Measurements from ENCODE around the gene SCN10A. TPM values are rescaled to one million over a fixed set of nuclear protein-coding genes. Genes with fewer than 3 reads are reported as not detected.

SCN10A gene
- total and polyA plus RNA-seq, 2 experiments from 2014 or later = 0.03 TPM; not detected in 1

DNA sequence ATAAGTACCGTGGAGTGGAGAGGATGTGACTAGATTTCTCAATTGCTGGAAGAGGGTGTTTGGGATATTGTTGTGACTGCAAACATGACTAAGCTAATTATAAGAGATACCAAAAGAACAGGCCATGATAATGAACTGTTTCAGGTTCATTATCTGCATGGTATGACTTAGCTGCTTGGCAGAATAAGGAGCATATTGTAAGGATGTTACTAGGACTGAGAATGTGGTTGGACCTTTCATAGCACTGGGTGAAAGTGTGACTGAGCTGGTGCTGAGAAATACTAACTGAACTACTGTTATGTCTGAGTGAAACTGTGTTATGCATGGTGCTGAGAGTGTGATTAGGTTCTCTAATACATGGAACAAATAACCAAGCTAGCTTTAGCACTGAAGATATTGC is 11.0 kb downstream of the SCN10A start (continued):
- TF ChIP-seq, protein P1, sequence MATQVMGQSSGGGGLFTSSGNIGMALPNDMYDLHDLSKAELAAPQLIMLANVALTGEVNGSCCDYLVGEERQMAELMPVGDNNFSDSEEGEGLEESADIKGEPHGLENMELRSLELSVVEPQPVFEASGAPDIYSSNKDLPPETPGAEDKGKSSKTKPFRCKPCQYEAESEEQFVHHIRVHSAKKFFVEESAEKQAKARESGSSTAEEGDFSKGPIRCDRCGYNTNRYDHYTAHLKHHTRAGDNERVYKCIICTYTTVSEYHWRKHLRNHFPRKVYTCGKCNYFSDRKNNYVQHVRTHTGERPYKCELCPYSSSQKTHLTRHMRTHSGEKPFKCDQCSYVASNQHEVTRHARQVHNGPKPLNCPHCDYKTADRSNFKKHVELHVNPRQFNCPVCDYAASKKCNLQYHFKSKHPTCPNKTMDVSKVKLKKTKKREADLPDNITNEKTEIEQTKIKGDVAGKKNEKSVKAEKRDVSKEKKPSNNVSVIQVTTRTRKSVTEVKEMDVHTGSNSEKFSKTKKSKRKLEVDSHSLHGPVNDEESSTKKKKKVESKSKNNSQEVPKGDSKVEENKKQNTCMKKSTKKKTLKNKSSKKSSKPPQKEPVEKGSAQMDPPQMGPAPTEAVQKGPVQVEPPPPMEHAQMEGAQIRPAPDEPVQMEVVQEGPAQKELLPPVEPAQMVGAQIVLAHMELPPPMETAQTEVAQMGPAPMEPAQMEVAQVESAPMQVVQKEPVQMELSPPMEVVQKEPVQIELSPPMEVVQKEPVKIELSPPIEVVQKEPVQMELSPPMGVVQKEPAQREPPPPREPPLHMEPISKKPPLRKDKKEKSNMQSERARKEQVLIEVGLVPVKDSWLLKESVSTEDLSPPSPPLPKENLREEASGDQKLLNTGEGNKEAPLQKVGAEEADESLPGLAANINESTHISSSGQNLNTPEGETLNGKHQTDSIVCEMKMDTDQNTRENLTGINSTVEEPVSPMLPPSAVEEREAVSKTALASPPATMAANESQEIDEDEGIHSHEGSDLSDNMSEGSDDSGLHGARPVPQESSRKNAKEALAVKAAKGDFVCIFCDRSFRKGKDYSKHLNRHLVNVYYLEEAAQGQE (IDR thresholded peaks at IDR 0.05; ENCODE audit: unreplicated experiment) = no peak
- TF ChIP-seq POLR2AphosphoS5 (IDR thresholded peaks at IDR 0.05; ENCODE audit: low read depth) (no peak), ZNF331 (CRISPR knock-in tag; IDR thresholded peaks at IDR 0.05; ENCODE audit: low read depth) (no peak), STAT1 (IDR thresholded peaks at IDR 0.05; ENCODE audit: unreplicated experiment) (no peak), CREB1 (CRISPR knock-in tag; IDR thresholded peaks at IDR 0.05; ENCODE audit: low read depth) (no peak), EZH2 (IDR thresholded peaks at IDR 0.05; ENCODE audit: low read depth, unreplicated experiment) (no peak)
- TF ChIP-seq, protein P2, sequence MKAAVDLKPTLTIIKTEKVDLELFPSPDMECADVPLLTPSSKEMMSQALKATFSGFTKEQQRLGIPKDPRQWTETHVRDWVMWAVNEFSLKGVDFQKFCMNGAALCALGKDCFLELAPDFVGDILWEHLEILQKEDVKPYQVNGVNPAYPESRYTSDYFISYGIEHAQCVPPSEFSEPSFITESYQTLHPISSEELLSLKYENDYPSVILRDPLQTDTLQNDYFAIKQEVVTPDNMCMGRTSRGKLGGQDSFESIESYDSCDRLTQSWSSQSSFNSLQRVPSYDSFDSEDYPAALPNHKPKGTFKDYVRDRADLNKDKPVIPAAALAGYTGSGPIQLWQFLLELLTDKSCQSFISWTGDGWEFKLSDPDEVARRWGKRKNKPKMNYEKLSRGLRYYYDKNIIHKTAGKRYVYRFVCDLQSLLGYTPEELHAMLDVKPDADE (IDR thresholded peaks at IDR 0.05) = no peak
- TF ChIP-seq, protein P3, sequence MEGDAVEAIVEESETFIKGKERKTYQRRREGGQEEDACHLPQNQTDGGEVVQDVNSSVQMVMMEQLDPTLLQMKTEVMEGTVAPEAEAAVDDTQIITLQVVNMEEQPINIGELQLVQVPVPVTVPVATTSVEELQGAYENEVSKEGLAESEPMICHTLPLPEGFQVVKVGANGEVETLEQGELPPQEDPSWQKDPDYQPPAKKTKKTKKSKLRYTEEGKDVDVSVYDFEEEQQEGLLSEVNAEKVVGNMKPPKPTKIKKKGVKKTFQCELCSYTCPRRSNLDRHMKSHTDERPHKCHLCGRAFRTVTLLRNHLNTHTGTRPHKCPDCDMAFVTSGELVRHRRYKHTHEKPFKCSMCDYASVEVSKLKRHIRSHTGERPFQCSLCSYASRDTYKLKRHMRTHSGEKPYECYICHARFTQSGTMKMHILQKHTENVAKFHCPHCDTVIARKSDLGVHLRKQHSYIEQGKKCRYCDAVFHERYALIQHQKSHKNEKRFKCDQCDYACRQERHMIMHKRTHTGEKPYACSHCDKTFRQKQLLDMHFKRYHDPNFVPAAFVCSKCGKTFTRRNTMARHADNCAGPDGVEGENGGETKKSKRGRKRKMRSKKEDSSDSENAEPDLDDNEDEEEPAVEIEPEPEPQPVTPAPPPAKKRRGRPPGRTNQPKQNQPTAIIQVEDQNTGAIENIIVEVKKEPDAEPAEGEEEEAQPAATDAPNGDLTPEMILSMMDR (conservative IDR thresholded peaks at IDR 0.05; ENCODE audit: low read depth in 2 of 2) = no peak

DNA sequence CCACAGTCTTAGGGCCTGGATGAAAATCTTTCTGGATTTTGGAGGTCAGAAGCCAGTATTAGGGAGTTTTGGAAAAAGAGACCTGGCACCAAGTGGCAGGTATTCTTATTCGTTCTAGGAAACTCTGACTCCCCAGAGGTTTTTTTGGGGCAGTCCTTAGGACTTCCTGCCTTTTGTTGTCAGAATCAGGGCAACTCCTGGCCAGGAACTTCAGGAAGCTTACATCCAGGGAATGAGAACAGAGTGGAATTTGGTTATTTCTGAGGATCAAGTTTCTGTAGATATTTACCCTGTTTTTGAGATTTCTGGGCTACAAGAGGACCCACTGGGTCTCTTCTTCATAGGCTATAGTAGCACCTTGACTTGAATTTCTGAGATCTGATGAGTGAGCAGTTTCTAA is 15.5 kb downstream of the SCN10A start:
- no peak for ATAC-seq
- peaks cover 2% of the 10 kb centered on the region for H3K27me3 Mint-ChIP-seq (ENCODE audit: insufficient read depth, low read depth, poor library complexity)
- Histone ChIP-seq H3K4me2 (peak overlapping the region; percentile 36; the same call in 1 of the 2 replicates), H3K36me3 (ENCODE audit: insufficient read depth) (no peaks in the 10 kb centered on the region), H4K20me1 (replicated peaks; ENCODE audit: insufficient read depth) (no peaks in the 10 kb centered on the region), H3K79me2 (replicated peaks; ENCODE audit: insufficient read depth) (no peaks in the 10 kb centered on the region), H3K27me3 (ENCODE audit: insufficient read depth) (no peaks in the 10 kb centered on the region), H3F3A (replicated peaks; ENCODE audit: low read depth) (no peaks in the 10 kb centered on the region), H3K4me1 (ENCODE audit: insufficient read depth) (0 out of 2 replicates have a peak, but pooled peaks cover 4% of the 10 kb centered on the region), H2AFZ (no peak overlapping the region), H3K9me2 (ENCODE audit: insufficient read depth) (peaks cover 21% of the 10 kb centered on the region), H3K4me3 (0 out of 2 replicates have a peak overlapping the region, but pooled peaks have one; percentile 11), H3K27ac (ENCODE audit: low read depth) (no peak overlapping the region)
- H3K27ac Mint-ChIP-seq = no peak overlapping the region
- peak; percentile 36 for DNase-seq (ENCODE audit: low spot score)
- H3K4me1 Mint-ChIP-seq = peaks cover 7% of the 10 kb centered on the region; the same call in 2 of the 3 replicates
- H3K9me3 Mint-ChIP-seq = no peaks in the 10 kb centered on the region
- no peaks in the 10 kb centered on the region for H3K36me3 Mint-ChIP-seq (ENCODE audit: low read depth)
- TF ChIP-seq, protein P4, sequence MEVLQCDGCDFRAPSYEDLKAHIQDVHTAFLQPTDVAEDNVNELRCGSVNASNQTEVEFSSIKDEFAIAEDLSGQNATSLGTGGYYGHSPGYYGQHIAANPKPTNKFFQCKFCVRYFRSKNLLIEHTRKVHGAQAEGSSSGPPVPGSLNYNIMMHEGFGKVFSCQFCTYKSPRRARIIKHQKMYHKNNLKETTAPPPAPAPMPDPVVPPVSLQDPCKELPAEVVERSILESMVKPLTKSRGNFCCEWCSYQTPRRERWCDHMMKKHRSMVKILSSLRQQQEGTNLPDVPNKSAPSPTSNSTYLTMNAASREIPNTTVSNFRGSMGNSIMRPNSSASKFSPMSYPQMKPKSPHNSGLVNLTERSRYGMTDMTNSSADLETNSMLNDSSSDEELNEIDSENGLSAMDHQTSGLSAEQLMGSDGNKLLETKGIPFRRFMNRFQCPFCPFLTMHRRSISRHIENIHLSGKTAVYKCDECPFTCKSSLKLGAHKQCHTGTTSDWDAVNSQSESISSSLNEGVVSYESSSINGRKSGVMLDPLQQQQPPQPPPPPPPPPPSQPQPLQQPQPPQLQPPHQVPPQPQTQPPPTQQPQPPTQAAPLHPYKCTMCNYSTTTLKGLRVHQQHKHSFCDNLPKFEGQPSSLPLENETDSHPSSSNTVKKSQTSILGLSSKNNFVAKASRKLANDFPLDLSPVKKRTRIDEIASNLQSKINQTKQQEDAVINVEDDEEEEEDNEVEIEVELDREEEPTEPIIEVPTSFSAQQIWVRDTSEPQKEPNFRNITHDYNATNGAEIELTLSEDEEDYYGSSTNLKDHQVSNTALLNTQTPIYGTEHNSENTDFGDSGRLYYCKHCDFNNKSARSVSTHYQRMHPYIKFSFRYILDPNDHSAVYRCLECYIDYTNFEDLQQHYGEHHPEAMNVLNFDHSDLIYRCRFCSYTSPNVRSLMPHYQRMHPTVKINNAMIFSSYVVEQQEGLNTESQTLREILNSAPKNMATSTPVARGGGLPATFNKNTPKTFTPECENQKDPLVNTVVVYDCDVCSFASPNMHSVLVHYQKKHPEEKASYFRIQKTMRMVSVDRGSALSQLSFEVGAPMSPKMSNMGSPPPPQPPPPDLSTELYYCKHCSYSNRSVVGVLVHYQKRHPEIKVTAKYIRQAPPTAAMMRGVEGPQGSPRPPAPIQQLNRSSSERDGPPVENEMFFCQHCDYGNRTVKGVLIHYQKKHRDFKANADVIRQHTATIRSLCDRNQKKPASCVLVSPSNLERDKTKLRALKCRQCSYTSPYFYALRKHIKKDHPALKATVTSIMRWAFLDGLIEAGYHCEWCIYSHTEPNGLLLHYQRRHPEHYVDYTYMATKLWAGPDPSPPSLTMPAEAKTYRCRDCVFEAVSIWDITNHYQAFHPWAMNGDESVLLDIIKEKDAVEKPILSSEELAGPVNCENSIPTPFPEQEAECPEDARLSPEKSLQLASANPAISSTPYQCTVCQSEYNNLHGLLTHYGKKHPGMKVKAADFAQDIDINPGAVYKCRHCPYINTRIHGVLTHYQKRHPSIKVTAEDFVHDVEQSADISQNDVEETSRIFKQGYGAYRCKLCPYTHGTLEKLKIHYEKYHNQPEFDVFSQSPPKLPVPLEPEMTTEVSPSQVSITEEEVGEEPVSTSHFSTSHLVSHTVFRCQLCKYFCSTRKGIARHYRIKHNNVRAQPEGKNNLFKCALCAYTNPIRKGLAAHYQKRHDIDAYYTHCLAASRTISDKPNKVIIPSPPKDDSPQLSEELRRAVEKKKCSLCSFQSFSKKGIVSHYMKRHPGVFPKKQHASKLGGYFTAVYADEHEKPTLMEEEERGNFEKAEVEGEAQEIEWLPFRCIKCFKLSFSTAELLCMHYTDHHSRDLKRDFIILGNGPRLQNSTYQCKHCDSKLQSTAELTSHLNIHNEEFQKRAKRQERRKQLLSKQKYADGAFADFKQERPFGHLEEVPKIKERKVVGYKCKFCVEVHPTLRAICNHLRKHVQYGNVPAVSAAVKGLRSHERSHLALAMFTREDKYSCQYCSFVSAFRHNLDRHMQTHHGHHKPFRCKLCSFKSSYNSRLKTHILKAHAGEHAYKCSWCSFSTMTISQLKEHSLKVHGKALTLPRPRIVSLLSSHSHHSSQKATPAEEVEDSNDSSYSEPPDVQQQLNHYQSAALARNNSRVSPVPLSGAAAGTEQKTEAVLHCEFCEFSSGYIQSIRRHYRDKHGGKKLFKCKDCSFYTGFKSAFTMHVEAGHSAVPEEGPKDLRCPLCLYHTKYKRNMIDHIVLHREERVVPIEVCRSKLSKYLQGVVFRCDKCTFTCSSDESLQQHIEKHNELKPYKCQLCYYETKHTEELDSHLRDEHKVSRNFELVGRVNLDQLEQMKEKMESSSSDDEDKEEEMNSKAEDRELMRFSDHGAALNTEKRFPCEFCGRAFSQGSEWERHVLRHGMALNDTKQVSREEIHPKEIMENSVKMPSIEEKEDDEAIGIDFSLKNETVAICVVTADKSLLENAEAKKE (CRISPR knock-in tag; IDR thresholded peaks at IDR 0.05) = 0 out of 2 replicates have a peak, but pooled peaks have one; percentile 11
- TF ChIP-seq EZH2phosphoT487 (IDR thresholded peaks at IDR 0.05; ENCODE audit: unreplicated experiment) = no peak
- no peak overlapping the region for H3K4me3 Mint-ChIP-seq
